Measurements from ENCODE around the gene NVL. TPM values are rescaled to one million over a fixed set of nuclear protein-coding genes. Genes with fewer than 3 reads are reported as not detected.

Gene NVL
- total RNA-seq, 1 experiment from 2014 or later = 33.4 TPM

DNA sequence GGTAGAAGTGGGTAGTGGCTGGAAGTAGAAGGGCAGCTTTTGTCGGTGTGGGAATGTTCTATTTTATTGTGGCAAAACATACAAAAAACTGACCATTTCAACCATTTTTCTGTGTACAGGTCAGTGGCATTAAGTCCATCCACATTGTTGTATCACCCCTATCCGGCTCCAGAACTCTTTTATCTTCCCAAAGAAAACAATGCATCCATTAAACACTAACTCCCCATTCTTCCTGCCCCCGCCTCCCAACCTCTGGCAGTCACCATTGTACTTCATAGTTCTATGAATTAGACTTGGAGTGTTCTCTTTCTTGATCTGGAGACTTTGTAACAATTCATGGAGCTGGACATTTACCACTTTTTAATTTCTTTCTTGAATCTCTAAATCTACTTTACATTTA is 91.2 kb downstream of the NVL start:
- Mint-ChIP-seq H3K27me3 (ENCODE audit: low read depth) (peaks cover 21% of the 10 kb centered on the region), H3K9me3 (no peaks in the 10 kb centered on the region), H3K27ac (no peak overlapping the region), H3K4me1 (peaks cover 52% of the 10 kb centered on the region), H3K4me3 (no peak overlapping the region), H3K36me3 (peaks cover 8% of the 10 kb centered on the region; the same call in 1 of the 2 replicates)
- CTCF ChIA-PET = no interaction called here
- TF ChIP-seq, protein P1, sequence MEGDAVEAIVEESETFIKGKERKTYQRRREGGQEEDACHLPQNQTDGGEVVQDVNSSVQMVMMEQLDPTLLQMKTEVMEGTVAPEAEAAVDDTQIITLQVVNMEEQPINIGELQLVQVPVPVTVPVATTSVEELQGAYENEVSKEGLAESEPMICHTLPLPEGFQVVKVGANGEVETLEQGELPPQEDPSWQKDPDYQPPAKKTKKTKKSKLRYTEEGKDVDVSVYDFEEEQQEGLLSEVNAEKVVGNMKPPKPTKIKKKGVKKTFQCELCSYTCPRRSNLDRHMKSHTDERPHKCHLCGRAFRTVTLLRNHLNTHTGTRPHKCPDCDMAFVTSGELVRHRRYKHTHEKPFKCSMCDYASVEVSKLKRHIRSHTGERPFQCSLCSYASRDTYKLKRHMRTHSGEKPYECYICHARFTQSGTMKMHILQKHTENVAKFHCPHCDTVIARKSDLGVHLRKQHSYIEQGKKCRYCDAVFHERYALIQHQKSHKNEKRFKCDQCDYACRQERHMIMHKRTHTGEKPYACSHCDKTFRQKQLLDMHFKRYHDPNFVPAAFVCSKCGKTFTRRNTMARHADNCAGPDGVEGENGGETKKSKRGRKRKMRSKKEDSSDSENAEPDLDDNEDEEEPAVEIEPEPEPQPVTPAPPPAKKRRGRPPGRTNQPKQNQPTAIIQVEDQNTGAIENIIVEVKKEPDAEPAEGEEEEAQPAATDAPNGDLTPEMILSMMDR (IDR thresholded peaks at IDR 0.05) = no peak
- DNase-seq (ENCODE audit: low spot score) (no peak), ATAC-seq (no peak)
- POLR2A ChIA-PET = interaction anchor here (1.1 kb wide), 1 partner anchor 17 kb away, joined by 5 read pairs; no protein-coding TSS in a partner anchor

GRCh38 chr1:224238212-224238611 is 91.8 kb downstream of the NVL start:
- Mint-ChIP-seq H3K4me3 (no peak overlapping the region), H3K27me3 (ENCODE audit: low read depth) (peaks cover 21% of the 10 kb centered on the region), H3K36me3 (peaks cover 8% of the 10 kb centered on the region; the same call in 1 of the 2 replicates), H3K27ac (no peak overlapping the region), H3K9me3 (no peaks in the 10 kb centered on the region), H3K4me1 (peaks cover 52% of the 10 kb centered on the region)
- ATAC-seq (no peak), DNase-seq (ENCODE audit: low spot score) (no peak)
- ChIA-PET POLR2A (interaction anchor here (0.6 to 1.1 kb wide), 3 partner anchors 18 to 35 kb away, joined by 3 to 5 read pairs (median 5); no protein-coding TSS in a partner anchor), CTCF (no interaction called here)
- no peak for TF ChIP-seq PREB (CRISPR knock-in tag; IDR thresholded peaks at IDR 0.05; ENCODE audit: borderline replicate concordance)
- no peak for TF ChIP-seq MXD4 (CRISPR knock-in tag; IDR thresholded peaks at IDR 0.05; ENCODE audit: borderline replicate concordance)
- no peak for TF ChIP-seq FOXK1 (CRISPR knock-in tag; IDR thresholded peaks at IDR 0.05)
- TF ChIP-seq, protein P2, sequence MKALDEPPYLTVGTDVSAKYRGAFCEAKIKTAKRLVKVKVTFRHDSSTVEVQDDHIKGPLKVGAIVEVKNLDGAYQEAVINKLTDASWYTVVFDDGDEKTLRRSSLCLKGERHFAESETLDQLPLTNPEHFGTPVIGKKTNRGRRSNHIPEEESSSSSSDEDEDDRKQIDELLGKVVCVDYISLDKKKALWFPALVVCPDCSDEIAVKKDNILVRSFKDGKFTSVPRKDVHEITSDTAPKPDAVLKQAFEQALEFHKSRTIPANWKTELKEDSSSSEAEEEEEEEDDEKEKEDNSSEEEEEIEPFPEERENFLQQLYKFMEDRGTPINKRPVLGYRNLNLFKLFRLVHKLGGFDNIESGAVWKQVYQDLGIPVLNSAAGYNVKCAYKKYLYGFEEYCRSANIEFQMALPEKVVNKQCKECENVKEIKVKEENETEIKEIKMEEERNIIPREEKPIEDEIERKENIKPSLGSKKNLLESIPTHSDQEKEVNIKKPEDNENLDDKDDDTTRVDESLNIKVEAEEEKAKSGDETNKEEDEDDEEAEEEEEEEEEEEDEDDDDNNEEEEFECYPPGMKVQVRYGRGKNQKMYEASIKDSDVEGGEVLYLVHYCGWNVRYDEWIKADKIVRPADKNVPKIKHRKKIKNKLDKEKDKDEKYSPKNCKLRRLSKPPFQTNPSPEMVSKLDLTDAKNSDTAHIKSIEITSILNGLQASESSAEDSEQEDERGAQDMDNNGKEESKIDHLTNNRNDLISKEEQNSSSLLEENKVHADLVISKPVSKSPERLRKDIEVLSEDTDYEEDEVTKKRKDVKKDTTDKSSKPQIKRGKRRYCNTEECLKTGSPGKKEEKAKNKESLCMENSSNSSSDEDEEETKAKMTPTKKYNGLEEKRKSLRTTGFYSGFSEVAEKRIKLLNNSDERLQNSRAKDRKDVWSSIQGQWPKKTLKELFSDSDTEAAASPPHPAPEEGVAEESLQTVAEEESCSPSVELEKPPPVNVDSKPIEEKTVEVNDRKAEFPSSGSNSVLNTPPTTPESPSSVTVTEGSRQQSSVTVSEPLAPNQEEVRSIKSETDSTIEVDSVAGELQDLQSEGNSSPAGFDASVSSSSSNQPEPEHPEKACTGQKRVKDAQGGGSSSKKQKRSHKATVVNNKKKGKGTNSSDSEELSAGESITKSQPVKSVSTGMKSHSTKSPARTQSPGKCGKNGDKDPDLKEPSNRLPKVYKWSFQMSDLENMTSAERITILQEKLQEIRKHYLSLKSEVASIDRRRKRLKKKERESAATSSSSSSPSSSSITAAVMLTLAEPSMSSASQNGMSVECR (CRISPR knock-in tag; IDR thresholded peaks at IDR 0.05; ENCODE audit: borderline replicate concordance) = no peak
- TF ChIP-seq EMX1 (CRISPR knock-in tag; IDR thresholded peaks at IDR 0.05) = no peak
- no peak for TF ChIP-seq NR1H2 (CRISPR knock-in tag; IDR thresholded peaks at IDR 0.05)
- no peak for TF ChIP-seq NFYB (CRISPR knock-in tag; conservative IDR thresholded peaks at IDR 0.05; ENCODE audit: low read depth)
- TF ChIP-seq ERG (CRISPR knock-in tag; IDR thresholded peaks at IDR 0.05) = no peak
- TF ChIP-seq SMAD3 (CRISPR knock-in tag; IDR thresholded peaks at IDR 0.05; ENCODE audit: borderline replicate concordance) = no peak
- no peak for TF ChIP-seq CREM (CRISPR knock-in tag; IDR thresholded peaks at IDR 0.05)
- TF ChIP-seq ESRRA (CRISPR knock-in tag; IDR thresholded peaks at IDR 0.05; ENCODE audit: borderline replicate concordance) = no peak
- TF ChIP-seq, protein P3, sequence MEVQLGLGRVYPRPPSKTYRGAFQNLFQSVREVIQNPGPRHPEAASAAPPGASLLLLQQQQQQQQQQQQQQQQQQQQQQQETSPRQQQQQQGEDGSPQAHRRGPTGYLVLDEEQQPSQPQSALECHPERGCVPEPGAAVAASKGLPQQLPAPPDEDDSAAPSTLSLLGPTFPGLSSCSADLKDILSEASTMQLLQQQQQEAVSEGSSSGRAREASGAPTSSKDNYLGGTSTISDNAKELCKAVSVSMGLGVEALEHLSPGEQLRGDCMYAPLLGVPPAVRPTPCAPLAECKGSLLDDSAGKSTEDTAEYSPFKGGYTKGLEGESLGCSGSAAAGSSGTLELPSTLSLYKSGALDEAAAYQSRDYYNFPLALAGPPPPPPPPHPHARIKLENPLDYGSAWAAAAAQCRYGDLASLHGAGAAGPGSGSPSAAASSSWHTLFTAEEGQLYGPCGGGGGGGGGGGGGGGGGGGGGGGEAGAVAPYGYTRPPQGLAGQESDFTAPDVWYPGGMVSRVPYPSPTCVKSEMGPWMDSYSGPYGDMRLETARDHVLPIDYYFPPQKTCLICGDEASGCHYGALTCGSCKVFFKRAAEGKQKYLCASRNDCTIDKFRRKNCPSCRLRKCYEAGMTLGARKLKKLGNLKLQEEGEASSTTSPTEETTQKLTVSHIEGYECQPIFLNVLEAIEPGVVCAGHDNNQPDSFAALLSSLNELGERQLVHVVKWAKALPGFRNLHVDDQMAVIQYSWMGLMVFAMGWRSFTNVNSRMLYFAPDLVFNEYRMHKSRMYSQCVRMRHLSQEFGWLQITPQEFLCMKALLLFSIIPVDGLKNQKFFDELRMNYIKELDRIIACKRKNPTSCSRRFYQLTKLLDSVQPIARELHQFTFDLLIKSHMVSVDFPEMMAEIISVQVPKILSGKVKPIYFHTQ (CRISPR knock-in tag; IDR thresholded peaks at IDR 0.05) = no peak
- TF ChIP-seq CREB1 (CRISPR knock-in tag; IDR thresholded peaks at IDR 0.05) = no peak
- TF ChIP-seq, protein P4, sequence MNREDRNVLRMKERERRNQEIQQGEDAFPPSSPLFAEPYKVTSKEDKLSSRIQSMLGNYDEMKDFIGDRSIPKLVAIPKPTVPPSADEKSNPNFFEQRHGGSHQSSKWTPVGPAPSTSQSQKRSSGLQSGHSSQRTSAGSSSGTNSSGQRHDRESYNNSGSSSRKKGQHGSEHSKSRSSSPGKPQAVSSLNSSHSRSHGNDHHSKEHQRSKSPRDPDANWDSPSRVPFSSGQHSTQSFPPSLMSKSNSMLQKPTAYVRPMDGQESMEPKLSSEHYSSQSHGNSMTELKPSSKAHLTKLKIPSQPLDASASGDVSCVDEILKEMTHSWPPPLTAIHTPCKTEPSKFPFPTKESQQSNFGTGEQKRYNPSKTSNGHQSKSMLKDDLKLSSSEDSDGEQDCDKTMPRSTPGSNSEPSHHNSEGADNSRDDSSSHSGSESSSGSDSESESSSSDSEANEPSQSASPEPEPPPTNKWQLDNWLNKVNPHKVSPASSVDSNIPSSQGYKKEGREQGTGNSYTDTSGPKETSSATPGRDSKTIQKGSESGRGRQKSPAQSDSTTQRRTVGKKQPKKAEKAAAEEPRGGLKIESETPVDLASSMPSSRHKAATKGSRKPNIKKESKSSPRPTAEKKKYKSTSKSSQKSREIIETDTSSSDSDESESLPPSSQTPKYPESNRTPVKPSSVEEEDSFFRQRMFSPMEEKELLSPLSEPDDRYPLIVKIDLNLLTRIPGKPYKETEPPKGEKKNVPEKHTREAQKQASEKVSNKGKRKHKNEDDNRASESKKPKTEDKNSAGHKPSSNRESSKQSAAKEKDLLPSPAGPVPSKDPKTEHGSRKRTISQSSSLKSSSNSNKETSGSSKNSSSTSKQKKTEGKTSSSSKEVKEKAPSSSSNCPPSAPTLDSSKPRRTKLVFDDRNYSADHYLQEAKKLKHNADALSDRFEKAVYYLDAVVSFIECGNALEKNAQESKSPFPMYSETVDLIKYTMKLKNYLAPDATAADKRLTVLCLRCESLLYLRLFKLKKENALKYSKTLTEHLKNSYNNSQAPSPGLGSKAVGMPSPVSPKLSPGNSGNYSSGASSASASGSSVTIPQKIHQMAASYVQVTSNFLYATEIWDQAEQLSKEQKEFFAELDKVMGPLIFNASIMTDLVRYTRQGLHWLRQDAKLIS (CRISPR knock-in tag; IDR thresholded peaks at IDR 0.05; ENCODE audit: borderline replicate concordance) = no peak

Measured in WTC11 (cell line).